ES-I3 (cell line): ENCODE measurements around the gene UNK.

Experiments used
- H3K36me3 ChIP-seq: 2 replicates; pipeline ENCODE4 v1.6.1; 2013; ENCODE audit warnings: mild to moderate bottlenecking, low read length, control low read depth, moderate library complexity; ENCODE audit not compliant: insufficient read depth
- H3K4me1 ChIP-seq: 2 replicates; pipeline ENCODE4 v1.6.1; 2013; ENCODE audit warnings: mild to moderate bottlenecking, control low read depth, low read length; ENCODE audit not compliant: insufficient read depth
- H3K9ac ChIP-seq: 2 replicates; pipeline ENCODE4 v1.6.1; 2013; ENCODE audit warnings: low read depth, mild to moderate bottlenecking, low read length, moderate library complexity
- H3K9me3 ChIP-seq: 2 replicates; pipeline ENCODE4 v1.6.1; 2013; ENCODE audit warnings: mild to moderate bottlenecking, low read length, moderate library complexity; ENCODE audit not compliant: control insufficient read depth, insufficient read depth

Gene UNK

DNA sequence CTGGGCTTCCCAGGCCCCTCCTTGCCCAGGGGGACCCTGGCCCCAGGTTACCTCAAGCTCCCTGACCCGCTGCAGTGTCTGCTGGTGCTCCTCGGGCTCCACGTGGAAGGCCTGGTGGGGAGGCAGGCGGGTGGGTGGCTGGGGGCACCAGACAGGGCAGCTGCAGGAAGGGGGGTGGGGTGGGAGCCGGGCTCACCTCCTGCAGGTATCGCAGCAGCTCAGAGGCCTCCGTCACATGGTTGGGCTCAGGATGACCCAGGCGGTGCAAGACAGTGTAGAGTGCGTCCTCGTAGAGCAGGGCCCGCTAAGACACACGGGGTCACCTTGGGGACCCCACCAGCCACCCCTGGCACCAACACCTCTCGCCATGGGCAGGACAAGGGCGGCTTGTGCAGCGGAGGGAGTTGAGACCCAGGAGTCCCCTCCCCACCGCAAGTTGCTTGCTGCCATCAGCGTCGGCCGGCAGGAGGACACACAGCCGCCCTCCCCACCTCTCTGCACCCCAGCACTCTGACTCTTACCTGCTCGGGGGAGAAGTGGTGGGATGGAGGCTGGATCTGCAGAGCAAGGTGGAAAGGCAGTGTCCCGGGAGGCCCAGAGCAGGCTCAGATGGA, 58.5 kb downstream of the UNK start:
- no peaks in the 10 kb centered on the region for H3K9me3 ChIP-seq
- no peak overlapping the region for H3K9ac ChIP-seq
- peaks cover 12% of the 10 kb centered on the region for H3K36me3 ChIP-seq
- H3K4me1 ChIP-seq = peaks cover 21% of the 10 kb centered on the region; the same call in 1 of the 2 replicates

DNA sequence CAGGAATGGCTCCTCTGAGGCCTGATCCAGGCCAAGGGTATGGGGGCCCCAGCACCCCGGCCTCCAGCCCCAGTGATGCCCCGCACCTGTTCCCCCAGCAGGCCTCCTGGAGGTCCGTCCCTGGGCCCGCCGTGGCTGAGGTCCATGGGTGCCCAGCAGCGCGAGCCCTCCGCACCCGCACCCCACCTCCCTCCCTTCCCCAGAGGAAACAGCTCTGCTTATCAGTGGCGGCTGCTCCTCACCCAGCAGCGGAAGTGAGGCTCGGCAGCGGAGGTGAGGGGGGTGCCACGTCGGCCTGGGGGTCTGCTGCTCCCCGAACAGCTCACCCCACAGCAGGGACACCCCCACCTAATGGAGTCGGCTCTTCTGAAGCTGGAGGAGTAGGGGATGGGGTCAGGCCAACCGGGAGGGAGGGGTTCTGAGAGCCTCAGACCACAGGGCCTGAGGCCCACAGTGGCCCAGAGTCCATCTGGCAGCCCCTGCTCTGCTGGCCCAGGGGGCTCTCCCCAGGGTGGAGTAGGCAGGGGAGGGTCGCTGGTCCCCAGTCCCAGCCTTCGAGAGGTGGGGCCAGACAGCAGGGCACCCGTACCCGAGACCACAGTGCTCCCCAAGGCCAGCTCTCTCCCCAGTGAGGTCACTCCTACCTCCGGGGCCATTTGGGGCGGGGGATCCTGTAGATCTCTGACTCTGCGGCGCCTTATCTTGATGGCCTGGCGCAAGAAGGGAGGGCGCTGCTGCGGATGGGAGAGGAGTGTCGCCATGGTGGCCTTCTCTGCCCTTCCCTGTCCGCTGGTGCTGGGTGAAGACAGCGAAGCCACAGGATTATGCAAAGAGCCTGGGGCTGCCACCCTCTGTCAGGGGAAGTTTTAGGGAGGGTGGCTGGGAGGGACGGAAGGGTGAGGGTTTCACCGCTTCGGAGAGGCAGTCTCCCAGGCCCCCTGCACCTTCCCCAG, 59.2 kb downstream of the UNK start, which contains the start of gene UNC13D:
Gene UNC13D, minus strand, starts transcription at position 828 of the 953 bp plus-strand sequence. Its CDS starts 67 bp downstream, at position 761.
- Histone ChIP-seq H3K9me3 (no peaks in the 10 kb centered on the region), H3K4me1 (peaks cover 21% of the 10 kb centered on the region; the same call in 1 of the 2 replicates), H3K36me3 (peaks cover 15% of the 10 kb centered on the region), H3K9ac (no peak within 1 kb of the TSS)

- Histone ChIP-seq H3K36me3 (peaks cover 15% of the 10 kb centered on the region), H3K9me3 (no peaks in the 10 kb centered on the region), H3K9ac (no peak overlapping the region), H3K4me1 (peaks cover 21% of the 10 kb centered on the region; the same call in 1 of the 2 replicates)
These were observed 60.0 kb downstream of the UNK start for GRCh38 chr17:75844530-75845057.

DNA sequence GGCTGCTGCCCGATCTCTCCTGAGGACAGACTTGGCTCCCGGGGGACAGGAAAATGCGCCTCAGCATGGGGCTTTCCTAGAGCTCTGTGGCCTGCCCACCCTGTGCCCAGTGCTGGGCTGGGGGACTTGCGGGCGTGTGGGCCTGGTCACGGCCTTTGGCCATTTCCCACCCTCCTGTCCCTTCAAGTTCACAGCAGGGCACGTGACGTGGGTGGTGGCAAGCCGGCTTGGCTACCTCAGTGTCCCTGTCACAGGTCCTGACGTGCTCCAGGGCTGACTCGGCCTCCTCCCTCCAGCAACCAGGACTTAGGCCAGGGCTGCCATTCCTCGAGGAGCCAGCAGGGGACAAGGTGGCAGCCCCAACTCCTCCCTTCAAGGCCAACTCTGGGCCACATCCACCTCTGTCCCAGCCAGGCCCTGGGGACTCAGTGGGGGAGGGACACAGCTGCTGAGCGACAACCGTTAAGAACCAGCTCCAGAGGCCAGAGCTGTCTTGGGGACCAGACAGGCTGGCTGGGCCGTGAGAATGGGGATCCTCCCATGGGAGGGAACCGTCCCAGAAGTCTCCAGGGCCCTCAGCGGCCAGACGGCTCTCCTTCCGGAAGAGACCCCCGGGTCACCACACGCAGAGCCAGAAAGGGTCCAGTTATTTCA, 60.6 kb downstream of the UNK start:
- Histone ChIP-seq H3K9ac (no peak overlapping the region), H3K9me3 (no peaks in the 10 kb centered on the region), H3K36me3 (peaks cover 15% of the 10 kb centered on the region), H3K4me1 (peaks cover 21% of the 10 kb centered on the region; the same call in 1 of the 2 replicates)

DNA sequence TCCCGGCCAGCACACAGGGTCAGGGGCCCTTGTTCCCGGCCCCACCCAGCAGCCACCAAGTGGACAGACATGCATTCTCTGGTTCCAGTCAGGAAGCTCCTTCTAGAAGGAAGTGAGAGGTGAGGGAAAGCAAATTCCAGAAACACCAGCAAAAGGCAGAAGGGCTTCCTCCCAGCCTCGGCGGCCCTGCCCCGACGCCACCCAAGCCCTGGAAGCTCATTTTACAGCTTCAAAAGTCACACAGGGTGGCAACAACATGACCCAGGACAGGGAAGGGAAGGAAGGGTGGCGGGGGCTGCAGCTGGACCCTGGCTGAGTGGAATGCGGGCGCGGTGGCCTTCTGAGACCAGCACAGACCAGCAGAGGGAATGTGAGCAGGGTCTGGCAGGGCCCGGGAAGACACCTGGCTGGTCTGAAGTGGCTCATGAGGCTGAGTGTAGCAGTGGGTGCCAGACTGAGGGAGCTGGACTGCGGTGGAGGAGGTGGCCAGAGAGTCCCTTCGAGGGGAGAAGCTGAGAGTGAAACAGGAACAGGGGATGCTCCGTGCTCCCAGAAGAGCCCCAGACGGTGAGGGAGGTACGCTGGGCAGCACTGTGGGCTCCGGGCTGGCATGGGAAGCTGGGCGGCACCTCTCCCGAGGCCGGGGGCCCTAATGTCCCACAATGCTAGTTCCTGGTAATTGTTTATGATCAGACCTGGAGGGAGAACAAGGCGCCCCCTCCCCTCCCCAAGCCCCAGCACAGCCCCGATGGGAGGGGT, 61.5 kb downstream of the UNK start:
- Histone ChIP-seq H3K9me3 (no peaks in the 10 kb centered on the region), H3K9ac (no peak overlapping the region), H3K36me3 (peaks cover 15% of the 10 kb centered on the region), H3K4me1 (peaks cover 21% of the 10 kb centered on the region; the same call in 1 of the 2 replicates)

DNA sequence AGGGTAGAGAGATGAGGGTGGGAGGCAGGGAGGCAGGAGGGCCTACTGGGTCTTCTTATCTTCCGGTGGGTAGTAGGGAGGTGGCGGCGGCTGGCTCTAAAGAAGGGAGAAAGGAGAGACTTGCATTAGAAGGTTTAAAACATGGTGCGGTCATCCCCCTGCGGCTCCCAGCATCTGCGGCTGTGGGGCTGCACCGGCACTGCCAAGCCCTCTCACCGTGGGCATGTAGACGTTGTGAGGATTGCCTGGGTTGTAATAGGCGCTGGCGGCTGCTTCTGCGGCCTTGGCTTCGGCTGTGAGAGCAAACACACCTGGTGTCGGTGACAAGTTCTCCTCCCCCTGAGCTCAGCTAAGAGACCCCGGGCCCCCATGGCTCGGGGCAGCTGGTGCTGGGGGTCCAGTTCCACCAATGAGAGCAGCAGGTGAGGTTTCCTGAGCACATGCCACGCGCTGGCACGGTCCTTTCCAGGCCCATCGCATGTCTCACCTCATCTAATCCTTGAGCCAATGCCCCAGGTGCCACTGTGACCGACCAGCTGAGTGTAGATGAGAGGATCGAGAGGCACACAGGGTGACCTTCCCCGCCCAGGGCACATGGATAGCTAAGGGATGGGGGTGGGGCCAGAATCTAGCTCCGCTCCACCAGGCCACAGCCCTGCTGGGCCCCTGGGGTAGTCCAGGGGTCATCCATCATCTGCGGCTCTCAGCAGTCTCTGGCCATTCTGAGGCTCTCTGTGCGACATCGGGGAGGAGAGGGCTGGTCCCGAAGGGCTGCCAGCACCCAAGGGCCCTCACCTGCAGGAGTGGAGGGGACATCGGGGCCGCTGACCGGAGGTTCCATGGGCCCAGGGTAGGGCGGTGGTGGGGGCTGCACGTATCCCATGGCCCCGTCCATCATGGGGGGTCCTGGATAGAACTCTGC, 62.3 kb downstream of the UNK start:
- Histone ChIP-seq H3K36me3 (peaks cover 20% of the 10 kb centered on the region), H3K9me3 (no peaks in the 10 kb centered on the region), H3K9ac (no peak overlapping the region), H3K4me1 (peaks cover 21% of the 10 kb centered on the region; the same call in 1 of the 2 replicates)

- Histone ChIP-seq H3K4me1 (peaks cover 21% of the 10 kb centered on the region; the same call in 1 of the 2 replicates), H3K36me3 (peaks cover 20% of the 10 kb centered on the region), H3K9ac (no peak overlapping the region), H3K9me3 (no peaks in the 10 kb centered on the region)
These were observed 63.3 kb downstream of the UNK start for GRCh38 chr17:75847614-75848522.

DNA sequence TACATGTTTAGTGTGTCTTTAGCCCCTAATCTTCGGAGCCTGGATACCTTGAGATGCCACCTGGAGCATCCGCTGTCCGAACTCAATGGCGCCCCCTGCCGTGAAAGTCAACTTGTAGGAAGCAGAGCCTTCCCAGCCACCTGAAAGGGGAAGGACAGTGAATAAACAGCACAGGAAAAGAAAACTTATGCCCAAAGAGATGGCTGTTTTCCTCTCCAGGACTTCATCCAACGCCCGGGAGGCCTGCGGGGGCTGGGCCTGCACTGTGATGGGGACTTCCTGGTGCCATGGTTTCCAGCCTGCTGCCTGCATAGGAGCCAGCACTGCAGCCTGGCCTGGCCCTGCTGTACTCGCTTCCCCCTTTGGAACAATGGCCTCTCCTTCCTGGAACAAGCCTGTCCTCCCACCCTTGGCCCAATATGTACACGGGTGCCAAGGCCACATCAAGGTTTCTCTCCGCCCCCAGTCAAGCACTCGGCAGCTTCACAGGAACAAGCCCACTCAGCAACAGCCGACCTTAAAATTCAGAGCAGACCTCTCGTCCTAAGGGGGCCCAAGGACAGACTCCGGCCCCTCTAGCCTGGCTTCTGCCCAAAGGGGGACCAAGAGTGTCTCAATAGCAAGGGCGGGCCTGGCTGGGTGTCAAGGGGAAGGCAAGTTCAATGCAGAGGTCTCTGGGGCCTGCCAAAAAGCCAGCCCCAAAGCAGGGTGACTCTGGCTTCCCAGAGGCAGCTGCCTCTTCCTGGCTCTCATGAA, 64.1 kb downstream of the UNK start:
- peaks cover 26% of the 10 kb centered on the region; the same call in 1 of the 2 replicates for H3K4me1 ChIP-seq
- H3K9me3 ChIP-seq = no peaks in the 10 kb centered on the region
- H3K36me3 ChIP-seq = peaks cover 20% of the 10 kb centered on the region
- no peak overlapping the region for H3K9ac ChIP-seq

GRCh38 chr17:75849279-75849646, 64.7 kb downstream of the UNK start:
- peaks cover 20% of the 10 kb centered on the region for H3K36me3 ChIP-seq
- H3K4me1 ChIP-seq = peaks cover 25% of the 10 kb centered on the region
- H3K9me3 ChIP-seq = no peaks in the 10 kb centered on the region
- no peak overlapping the region for H3K9ac ChIP-seq

- Histone ChIP-seq H3K36me3 (peaks cover 20% of the 10 kb centered on the region), H3K4me1 (peaks cover 25% of the 10 kb centered on the region), H3K9ac (no peak overlapping the region), H3K9me3 (no peaks in the 10 kb centered on the region)
These were observed 65.1 kb downstream of the UNK start for GRCh38 chr17:75849724-75850123.

- no peaks in the 10 kb centered on the region for H3K9me3 ChIP-seq
- H3K36me3 ChIP-seq = peaks cover 20% of the 10 kb centered on the region
- peaks cover 11% of the 10 kb centered on the region for H3K4me1 ChIP-seq
- H3K9ac ChIP-seq = no peak overlapping the region
These were observed 66.5 kb downstream of the UNK start for GRCh38 chr17:75850928-75851692.
